Natural killer cell (primary cell): ENCODE measurements around the gene POLG. TPM values are rescaled to one million over a fixed set of nuclear protein-coding genes. Genes with fewer than 3 reads are reported as not detected.

Source experiments
- ATAC-seq, 3 donors: fragments of 150-1000 bp in 2 of 3; fragments of 200-7000 bp in 1 of 3; cut with Tn5 transposase; 1 replicate in 1 of 3; 2 replicates in 2 of 3; pipeline ENCODE4 v1.10.0; 2021; ENCODE audit warnings: mild to moderate bottlenecking in 2 of 3, moderate library complexity in 2 of 3
- DNase-seq, 2 donors: peaks; one replicate each; pipeline versions ENCODE4 v3.0.0 to v3.0.0-alpha.2; 2013 to 2021; ENCODE audit warnings: mixed read lengths in 1 of 2
- H3K27ac ChIP-seq: one replicate; pipeline ENCODE4 v1.5.1; 2013; ENCODE audit warnings: mild to moderate bottlenecking, low read length
- H3K27me3 ChIP-seq: one replicate; pipeline ENCODE4 v1.6.1; 2013; ENCODE audit warnings: low read length; ENCODE audit not compliant: control insufficient read depth, insufficient read depth
- H3K36me3 ChIP-seq: one replicate; pipeline ENCODE4 v1.6.1; 2013; ENCODE audit warnings: low read length; ENCODE audit not compliant: control insufficient read depth, insufficient read depth
- H3K4me1 ChIP-seq: one replicate; pipeline ENCODE4 v1.6.1; 2013; ENCODE audit warnings: low read length; ENCODE audit not compliant: control insufficient read depth, insufficient read depth
- H3K4me3 ChIP-seq: one replicate; pipeline ENCODE4 v1.5.1; 2013; ENCODE audit warnings: low read length
- H3K9me3 ChIP-seq: one replicate; pipeline ENCODE4 v1.6.1; 2013; ENCODE audit warnings: low read length; ENCODE audit not compliant: control insufficient read depth, insufficient read depth
- H3K27ac Mint-ChIP-seq, 2 donors: one replicate each; pipeline ENCODE4 v1.8.0; 2022; ENCODE audit warnings: mild to moderate bottlenecking in 2 of 2, mixed read lengths in 2 of 2, moderate library complexity in 1 of 2
- H3K27me3 Mint-ChIP-seq, 2 donors: one replicate each; pipeline ENCODE4 v1.8.0; 2022; ENCODE audit warnings: low read depth in 2 of 2, mixed read lengths in 2 of 2
- H3K36me3 Mint-ChIP-seq: one replicate; pipeline ENCODE4 v1.8.0; 2022; ENCODE audit warnings: mixed read lengths
- H3K4me1 Mint-ChIP-seq, 2 donors: one replicate each; pipeline ENCODE4 v1.8.0; 2022; ENCODE audit warnings: mixed read lengths in 2 of 2
- H3K4me3 Mint-ChIP-seq: one replicate; pipeline ENCODE4 v1.8.0; 2022; ENCODE audit warnings: mild to moderate bottlenecking, moderate library complexity, mixed read lengths
- H3K9me3 Mint-ChIP-seq, 2 donors: one replicate each; pipeline ENCODE4 v1.8.0; 2022; ENCODE audit warnings: mixed read lengths in 2 of 2
- WGBS: methylation state at CpG from one replicate; pipeline ENCODE4 v1.1.7; 2013; ENCODE audit warnings: missing lambda C conversion rate; ENCODE audit not compliant: insufficient coverage; 5-methylcytosine and 5-hydroxymethylcytosine counted together
- intact Hi-C: fragments of 100-400 bp; cut with micrococcal nuclease; formaldehyde crosslinking; loops from one replicate; pipeline ENCODE4 v1.14.2; 2022
- total RNA-seq, 4 donors: library from RNA; stranded (reverse); fragments of 120-200 nt in 1 of 4; gene quantifications; one replicate each; pipeline versions ENCODE4 v1.2.3 to v1.2.4, GENCODE V29; 2013 to 2022
- TF ChIP-seq, protein P1 (sequence below): fragments of 200-600 bp; IDR thresholded peaks from one replicate; pipeline ENCODE4 v1.8.0; 2022; ENCODE audit warnings: antibody characterized with exemption

Gene POLG
- total RNA-seq, 3 donors from 2014 or later (not counting 1 experiment from before 2014, with no cell fraction given), result 205 to 253 (median 238) TPM

DNA sequence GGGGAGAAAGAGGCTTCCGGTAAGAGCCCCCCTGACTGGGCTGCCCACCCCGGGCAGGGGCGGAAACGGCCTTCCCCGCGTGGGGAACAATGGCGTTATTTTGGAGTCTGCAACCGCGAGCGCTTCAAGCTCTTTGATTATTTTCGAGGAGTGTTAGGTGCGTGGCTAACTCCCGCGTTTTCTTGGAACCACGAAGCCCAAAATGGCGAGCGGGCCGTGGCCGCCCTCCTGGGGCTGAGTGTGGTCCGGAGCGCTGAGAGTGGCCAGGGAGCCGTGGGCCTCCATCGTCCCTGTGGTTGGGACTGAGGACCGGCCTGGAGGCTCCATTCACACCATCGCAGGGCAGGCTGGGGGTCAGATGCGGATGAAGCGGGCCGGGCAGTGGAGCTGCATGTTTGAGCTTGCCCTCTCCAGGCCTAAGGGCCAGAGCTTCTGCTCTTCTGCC lies 44.6 kb upstream of the POLG start:
- Histone ChIP-seq H3K9me3 (no peaks in the 10 kb centered on the region), H3K36me3 (no peaks in the 10 kb centered on the region), H3K4me1 (peaks cover 25% of the 10 kb centered on the region), H3K27ac (no peak overlapping the region), H3K4me3 (peak overlapping the region; percentile 48), H3K27me3 (peaks cover 31% of the 10 kb centered on the region)
- Mint-ChIP-seq H3K27me3 (peaks cover 31 to 42% of the 10 kb centered on the region in 2 donors), H3K9me3 (no peaks in the 10 kb centered on the region), H3K27ac (peak overlapping the region in 1 of 2 donors; percentile 69), H3K4me3 (peak overlapping the region; percentile 84), H3K36me3 (no peaks in the 10 kb centered on the region), H3K4me1 (peaks cover 0 to 18% of the 10 kb centered on the region in 2 donors)
- WGBS, result 20% methylated on average over 28 of the region's 28 CpGs
- TF ChIP-seq, protein P1, sequence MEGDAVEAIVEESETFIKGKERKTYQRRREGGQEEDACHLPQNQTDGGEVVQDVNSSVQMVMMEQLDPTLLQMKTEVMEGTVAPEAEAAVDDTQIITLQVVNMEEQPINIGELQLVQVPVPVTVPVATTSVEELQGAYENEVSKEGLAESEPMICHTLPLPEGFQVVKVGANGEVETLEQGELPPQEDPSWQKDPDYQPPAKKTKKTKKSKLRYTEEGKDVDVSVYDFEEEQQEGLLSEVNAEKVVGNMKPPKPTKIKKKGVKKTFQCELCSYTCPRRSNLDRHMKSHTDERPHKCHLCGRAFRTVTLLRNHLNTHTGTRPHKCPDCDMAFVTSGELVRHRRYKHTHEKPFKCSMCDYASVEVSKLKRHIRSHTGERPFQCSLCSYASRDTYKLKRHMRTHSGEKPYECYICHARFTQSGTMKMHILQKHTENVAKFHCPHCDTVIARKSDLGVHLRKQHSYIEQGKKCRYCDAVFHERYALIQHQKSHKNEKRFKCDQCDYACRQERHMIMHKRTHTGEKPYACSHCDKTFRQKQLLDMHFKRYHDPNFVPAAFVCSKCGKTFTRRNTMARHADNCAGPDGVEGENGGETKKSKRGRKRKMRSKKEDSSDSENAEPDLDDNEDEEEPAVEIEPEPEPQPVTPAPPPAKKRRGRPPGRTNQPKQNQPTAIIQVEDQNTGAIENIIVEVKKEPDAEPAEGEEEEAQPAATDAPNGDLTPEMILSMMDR, result no peak
- intact Hi-C loops, result no loop called here
- peak in 1 of 3 donors; percentile 22 for ATAC-seq
- no peak for DNase-seq

DNA sequence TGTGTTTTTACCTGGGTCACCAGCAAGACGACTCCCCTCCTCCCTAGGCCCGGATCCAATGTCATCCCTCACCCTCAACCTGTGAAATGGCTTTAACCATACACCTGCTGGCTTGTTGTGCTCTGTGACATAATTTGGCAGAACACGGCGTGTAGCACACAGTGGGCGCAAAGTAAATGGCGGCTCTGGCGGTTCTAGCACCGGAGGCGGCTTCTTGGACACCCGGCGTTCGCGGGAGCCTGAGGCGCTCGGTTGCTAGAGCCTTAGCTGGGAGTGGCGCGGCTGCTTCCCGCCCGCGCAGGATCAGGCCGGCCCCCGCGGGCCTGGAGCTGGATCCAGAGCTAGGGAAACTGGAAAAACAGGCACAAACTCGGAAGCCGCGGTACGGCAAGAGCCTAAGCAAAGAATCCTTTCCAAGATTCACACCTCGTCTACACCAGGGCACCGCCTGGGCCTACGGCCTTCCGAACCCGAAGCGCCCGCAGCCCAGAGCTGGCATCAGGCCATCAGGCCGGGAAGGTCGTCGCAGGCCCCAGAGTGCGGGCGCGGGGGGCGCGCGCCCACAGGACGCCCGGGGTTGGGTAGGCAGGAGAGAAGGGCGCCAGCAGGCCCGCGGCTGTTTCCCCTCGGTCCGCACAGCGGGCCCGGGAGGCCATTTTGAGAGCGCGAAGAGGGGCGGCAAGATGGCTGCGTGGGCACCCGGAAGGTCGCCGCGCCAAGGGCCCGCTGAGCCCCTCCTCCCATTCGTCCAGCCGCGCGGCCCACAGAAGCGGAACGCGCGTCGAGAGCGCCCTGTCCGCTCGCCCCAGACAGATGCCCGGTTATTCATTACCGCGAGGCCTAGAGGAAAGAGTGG lies 43.9 kb upstream of the POLG start:
- Mint-ChIP-seq H3K4me3 (peak overlapping the region; percentile 84), H3K27ac (peak overlapping the region; percentile 29 to 69), H3K27me3 (peaks cover 39 to 48% of the 10 kb centered on the region in 2 donors), H3K4me1 (peaks cover 0 to 18% of the 10 kb centered on the region in 2 donors), H3K9me3 (no peaks in the 10 kb centered on the region), H3K36me3 (no peaks in the 10 kb centered on the region)
- H3K4me3 ChIP-seq, result peak overlapping the region; percentile 48
- H3K27ac ChIP-seq, result peak overlapping the region; percentile 53
- ATAC-seq, result peak; percentile 55 to 74 (median 72)
- TF ChIP-seq, protein P1, result no peak
- intact Hi-C loops, result no loop called here
- peaks cover 25% of the 10 kb centered on the region for H3K4me1 ChIP-seq
- H3K36me3 ChIP-seq, result no peaks in the 10 kb centered on the region
- WGBS, result 9% methylated on average over 76 of the region's 76 CpGs
- H3K27me3 ChIP-seq, result peaks cover 38% of the 10 kb centered on the region
- no peaks in the 10 kb centered on the region for H3K9me3 ChIP-seq
- peak in 1 of 2 donors; percentile 49 for DNase-seq

GRCh38 chr15:89377842-89378295 lies 43.2 kb upstream of the POLG start:
- Histone ChIP-seq H3K27ac (no peak overlapping the region), H3K36me3 (no peaks in the 10 kb centered on the region), H3K4me3 (peak overlapping the region; percentile 48), H3K27me3 (peaks cover 45% of the 10 kb centered on the region), H3K9me3 (no peaks in the 10 kb centered on the region), H3K4me1 (peaks cover 25% of the 10 kb centered on the region)
- H3K4me1 Mint-ChIP-seq, result peaks cover 0 to 18% of the 10 kb centered on the region in 2 donors
- WGBS, result 17% methylated on average over 29 of the region's 30 CpGs
- intact Hi-C loops, result no loop called here
- peak overlapping the region; percentile 84 for H3K4me3 Mint-ChIP-seq
- no peaks in the 10 kb centered on the region for H3K9me3 Mint-ChIP-seq
- H3K36me3 Mint-ChIP-seq, result no peaks in the 10 kb centered on the region
- no peak overlapping the region for H3K27ac Mint-ChIP-seq
- TF ChIP-seq, protein P1, result no peak
- ATAC-seq (peak; percentile 30 to 33 (median 32)), DNase-seq (peak in 1 of 2 donors; percentile 45)
- H3K27me3 Mint-ChIP-seq, result peaks cover 42 to 48% of the 10 kb centered on the region in 2 donors
